Activated B cell treated with CpG ODN at 0.5 μM for 24 hours (primary cell): ENCODE data around the gene DUSP15. TPM values are rescaled to one million over a fixed set of nuclear protein-coding genes. Genes with fewer than 3 reads are reported as not detected.
"Not testable (repeated sequence)": the region's sequence is repeated elsewhere in the genome, so short reads cannot be mapped to it uniquely, and the experiment has no call there.

Experiments used
- ATAC-seq: fragments of 200-7000 bp; cut with Tn5 transposase; one replicate; pipeline ENCODE4 v1.10.0; 2021; ENCODE audit warnings: low read depth, mild to moderate bottlenecking, moderate library complexity
- CTCF ChIA-PET: fragments of 350-600 bp; sonication (Branson Sonifier 250); formaldehyde crosslinking; loops from one replicate; lab custom pipeline; 2021; ENCODE audit warnings: antibody characterized with exemption; lab: Charles Lee
- POLR2A ChIA-PET: fragments of 350-600 bp; sonication (Branson Sonifier 250); formaldehyde crosslinking; loops from one replicate; lab custom pipeline; 2021; ENCODE audit warnings: antibody characterized with exemption; lab: Charles Lee
- DNase-seq: peaks from one replicate; pipeline ENCODE4 v3.0.0; 2022
- H3K27ac Mint-ChIP-seq: one replicate; pipeline ENCODE4 v1.8.0; 2020; ENCODE audit warnings: mixed read lengths
- H3K27me3 Mint-ChIP-seq: one replicate; pipeline ENCODE4 v1.8.0; 2021; ENCODE audit warnings: mixed read lengths
- H3K36me3 Mint-ChIP-seq: one replicate; pipeline ENCODE4 v1.8.0; 2021; ENCODE audit warnings: low read depth, mixed read lengths
- H3K4me1 Mint-ChIP-seq: one replicate; pipeline ENCODE4 v1.8.0; 2021; ENCODE audit warnings: mixed read lengths
- H3K4me3 Mint-ChIP-seq: one replicate; pipeline ENCODE4 v1.8.0; 2020; ENCODE audit warnings: mild to moderate bottlenecking, mixed read lengths
- H3K9me3 Mint-ChIP-seq: one replicate; pipeline ENCODE4 v1.8.0; 2020; ENCODE audit warnings: mixed read lengths
- intact Hi-C: fragments of 100-400 bp; cut with micrococcal nuclease; formaldehyde crosslinking; loops from one replicate; pipeline ENCODE4 v1.15.1; 2024
- total RNA-seq: library from RNA; stranded (reverse); gene quantifications from 2 replicates; pipeline ENCODE4 v1.2.3, GENCODE V29; 2022
- TF ChIP-seq, protein P1 (sequence below): fragments of 200-600 bp; IDR thresholded peaks from one replicate; pipeline ENCODE4 v1.8.0; 2022; ENCODE audit warnings: antibody characterized with exemption, mild to moderate bottlenecking

Gene DUSP15
- total RNA-seq, 1 donor from 2014 or later = 26.9 TPM

DNA sequence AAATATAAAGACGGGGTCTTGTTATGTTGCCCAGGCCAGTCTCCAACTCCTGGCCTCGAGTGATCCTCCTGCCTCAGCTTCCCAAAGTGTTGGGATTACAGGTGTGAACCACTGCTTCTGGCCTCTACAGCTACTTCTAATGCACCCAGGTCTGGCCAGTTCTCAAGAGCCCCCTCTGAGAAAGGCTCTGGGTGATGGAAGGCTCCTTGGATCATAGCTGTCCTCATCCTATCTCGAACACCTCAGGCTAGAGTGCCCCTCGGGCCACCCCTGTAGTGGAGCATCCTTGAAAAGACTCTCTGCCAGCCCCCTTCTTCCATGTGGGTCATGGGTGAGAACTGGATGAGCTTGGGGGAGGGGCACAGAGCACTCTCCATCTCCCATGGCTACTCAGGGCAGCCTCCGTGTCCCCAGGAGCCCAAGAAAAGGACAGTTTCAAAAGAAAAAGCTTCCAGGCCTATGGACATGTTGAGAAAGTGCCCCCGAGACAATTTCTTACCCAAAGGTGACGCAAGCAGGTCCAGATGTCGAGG, 51.9 kb downstream of the DUSP15 start:
- POLR2A ChIA-PET = no interaction called here
- Mint-ChIP-seq H3K27me3 (no peaks in the 10 kb centered on the region), H3K9me3 (no peaks in the 10 kb centered on the region), H3K27ac (no peak overlapping the region), H3K4me1 (peaks cover 4% of the 10 kb centered on the region), H3K4me3 (no peak overlapping the region), H3K36me3 (no peaks in the 10 kb centered on the region)
- TF ChIP-seq, protein P1, sequence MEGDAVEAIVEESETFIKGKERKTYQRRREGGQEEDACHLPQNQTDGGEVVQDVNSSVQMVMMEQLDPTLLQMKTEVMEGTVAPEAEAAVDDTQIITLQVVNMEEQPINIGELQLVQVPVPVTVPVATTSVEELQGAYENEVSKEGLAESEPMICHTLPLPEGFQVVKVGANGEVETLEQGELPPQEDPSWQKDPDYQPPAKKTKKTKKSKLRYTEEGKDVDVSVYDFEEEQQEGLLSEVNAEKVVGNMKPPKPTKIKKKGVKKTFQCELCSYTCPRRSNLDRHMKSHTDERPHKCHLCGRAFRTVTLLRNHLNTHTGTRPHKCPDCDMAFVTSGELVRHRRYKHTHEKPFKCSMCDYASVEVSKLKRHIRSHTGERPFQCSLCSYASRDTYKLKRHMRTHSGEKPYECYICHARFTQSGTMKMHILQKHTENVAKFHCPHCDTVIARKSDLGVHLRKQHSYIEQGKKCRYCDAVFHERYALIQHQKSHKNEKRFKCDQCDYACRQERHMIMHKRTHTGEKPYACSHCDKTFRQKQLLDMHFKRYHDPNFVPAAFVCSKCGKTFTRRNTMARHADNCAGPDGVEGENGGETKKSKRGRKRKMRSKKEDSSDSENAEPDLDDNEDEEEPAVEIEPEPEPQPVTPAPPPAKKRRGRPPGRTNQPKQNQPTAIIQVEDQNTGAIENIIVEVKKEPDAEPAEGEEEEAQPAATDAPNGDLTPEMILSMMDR = no peak
- DNase-seq (no peak), ATAC-seq (no peak)
- CTCF ChIA-PET = interaction anchor here (0.9 to 1.1 kb wide), 2 partner anchors 28 to 214 kb away, joined by 3 to 4 read pairs; no protein-coding TSS in a partner anchor
- intact Hi-C loops = no loop called here

DNA sequence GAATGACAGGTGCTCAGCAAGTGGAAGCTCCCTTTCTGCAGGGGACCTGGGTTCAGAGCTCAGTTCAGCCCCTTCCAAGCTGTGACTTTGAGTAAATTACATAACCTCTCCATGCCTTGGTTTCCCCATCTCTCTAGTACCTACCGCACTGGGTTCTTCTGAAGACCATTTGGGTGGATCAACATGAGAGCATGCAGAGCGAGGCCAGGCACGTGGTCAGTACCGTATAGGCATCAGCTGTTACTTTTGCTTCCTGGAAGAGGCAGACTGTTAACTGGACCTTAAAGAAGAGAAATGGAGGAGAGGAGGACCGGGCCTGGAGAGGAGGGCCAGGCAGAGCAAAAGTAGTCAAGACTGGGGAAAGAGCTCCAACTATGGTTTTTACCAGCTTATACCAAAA, 52.9 kb downstream of the DUSP15 start:
- ChIA-PET POLR2A (no interaction called here), CTCF (interaction anchor here (0.6 to 1.1 kb wide), 2 partner anchors 215 to 393 kb away, joined by 3 read pairs; no protein-coding TSS in a partner anchor)
- Mint-ChIP-seq H3K27me3 (no peaks in the 10 kb centered on the region), H3K36me3 (no peaks in the 10 kb centered on the region), H3K4me3 (no peak overlapping the region), H3K4me1 (no peaks in the 10 kb centered on the region), H3K27ac (no peak overlapping the region), H3K9me3 (no peaks in the 10 kb centered on the region)
- TF ChIP-seq, protein P1 = no peak
- no peak for ATAC-seq
- DNase-seq = no peak
- intact Hi-C loops = no loop called here

DNA sequence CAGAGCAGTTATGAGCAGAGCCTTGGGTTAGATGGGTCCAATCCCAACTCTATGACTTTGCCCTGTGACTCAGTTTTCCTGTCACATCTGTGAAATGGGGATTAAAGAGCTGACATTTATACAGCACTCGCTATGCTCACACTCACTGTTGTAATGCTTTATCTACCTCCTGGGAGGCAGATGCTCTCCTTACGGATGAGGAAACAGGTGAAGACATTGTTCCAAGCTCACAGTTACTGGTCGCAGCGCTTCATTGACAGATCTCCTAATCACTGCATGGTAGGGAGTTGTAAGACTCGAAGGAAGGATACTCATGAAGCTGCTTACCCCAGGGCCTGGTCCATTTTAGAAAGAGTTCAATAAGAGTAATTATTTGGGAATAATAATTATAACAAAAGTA, 54.1 kb downstream of the DUSP15 start:
- H3K27ac Mint-ChIP-seq = no peak overlapping the region
- H3K36me3 Mint-ChIP-seq = no peaks in the 10 kb centered on the region
- POLR2A ChIA-PET = no interaction called here
- intact Hi-C loops = no loop called here
- H3K4me1 Mint-ChIP-seq = no peaks in the 10 kb centered on the region
- H3K27me3 Mint-ChIP-seq = no peaks in the 10 kb centered on the region
- ATAC-seq (no peak), DNase-seq (no peak)
- no peak overlapping the region for H3K4me3 Mint-ChIP-seq
- TF ChIP-seq, protein P1 = no peak
- no peaks in the 10 kb centered on the region for H3K9me3 Mint-ChIP-seq
- CTCF ChIA-PET = interaction anchor here (1.0 kb wide), 1 partner anchor 20 kb away, joined by 3 read pairs; no protein-coding TSS in a partner anchor

GRCh38 chr20:31815408-31816188, 54.7 kb downstream of the DUSP15 start:
- no peak overlapping the region for H3K27ac Mint-ChIP-seq
- DNase-seq = no peak
- H3K36me3 Mint-ChIP-seq = no peaks in the 10 kb centered on the region
- intact Hi-C loops = no loop called here
- H3K4me1 Mint-ChIP-seq = no peaks in the 10 kb centered on the region
- no peaks in the 10 kb centered on the region for H3K9me3 Mint-ChIP-seq
- no peak overlapping the region for H3K4me3 Mint-ChIP-seq
- CTCF ChIA-PET = interaction anchor here (0.6 to 1.0 kb wide), 2 partner anchors 21 to 356 kb away, joined by 3 read pairs; no protein-coding TSS in a partner anchor
- TF ChIP-seq, protein P1 = no peak
- ATAC-seq = no peak
- POLR2A ChIA-PET = no interaction called here
- H3K27me3 Mint-ChIP-seq = no peaks in the 10 kb centered on the region

DNA sequence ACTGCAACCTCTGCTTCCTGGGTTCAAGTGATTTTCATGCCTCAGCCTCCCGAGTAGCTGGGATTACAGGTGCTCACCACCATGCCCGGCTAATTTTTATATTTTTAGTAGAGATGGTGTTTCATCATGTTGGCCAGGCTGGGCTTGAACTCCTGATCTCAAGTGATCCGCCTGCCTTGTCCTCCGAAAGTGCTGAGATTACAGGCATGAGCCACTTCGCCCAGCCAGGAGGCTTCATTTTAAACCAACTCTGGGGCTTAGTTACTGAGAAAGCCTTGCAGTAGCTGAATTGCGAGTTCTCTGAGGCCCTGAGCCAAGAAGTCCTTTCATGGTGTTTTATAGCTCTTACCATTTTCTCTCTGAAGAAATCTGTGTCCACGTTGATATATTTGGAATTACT, 56.2 kb downstream of the DUSP15 start:
- POLR2A ChIA-PET, H3K4me3 Mint-ChIP-seq, H3K27ac Mint-ChIP-seq, ATAC-seq, H3K36me3 Mint-ChIP-seq, H3K4me1 Mint-ChIP-seq, intact Hi-C loops, H3K27me3 Mint-ChIP-seq, H3K9me3 Mint-ChIP-seq, DNase-seq: not testable (repeated sequence)
- CTCF ChIA-PET = interaction anchor here (1.4 kb wide), 2 partner anchors 9 to 16 kb away, joined by 3 to 6 read pairs; no protein-coding TSS in a partner anchor
